ENCODE data around the gene CHAF1B. TPM values are rescaled to one million over a fixed set of nuclear protein-coding genes. Genes with fewer than 3 reads are reported as not detected.

The CHAF1B gene
- total RNA-seq, 2 experiments from 2014 or later = 33.2 to 36.3 TPM

GRCh38 chr21:36411301-36411700, 26.1 kb downstream of the CHAF1B start:
- CTCF ChIA-PET = interaction anchor here (0.5 kb wide), 2 partner anchors 34 to 83 kb away, joined by 3 read pairs; no protein-coding TSS in a partner anchor

GRCh38 chr21:36412916-36413315, 27.7 kb downstream of the CHAF1B start:
- Mint-ChIP-seq H3K4me3 (no peak overlapping the region), H3K27ac (no peak overlapping the region), H3K27me3 (no peaks in the 10 kb centered on the region), H3K9me3 (ENCODE audit: low read depth) (no peaks in the 10 kb centered on the region), H3K36me3 (ENCODE audit: low read depth) (peaks cover 57% of the 10 kb centered on the region), H3K4me1 (no peaks in the 10 kb centered on the region)
- POLR2A ChIA-PET = no interaction called here
- intact Hi-C loops (cut with DNase I, micrococcal nuclease) = no loop called here
- CTCF ChIA-PET = no interaction called here
- DNase-seq (no peak), ATAC-seq (no peak)

More at GRCh38 chr21:36411301-36411700, 26.1 kb downstream of the CHAF1B start:
- Mint-ChIP-seq H3K4me1 (no peaks in the 10 kb centered on the region), H3K36me3 (ENCODE audit: low read depth) (peaks cover 54% of the 10 kb centered on the region), H3K27me3 (no peaks in the 10 kb centered on the region), H3K4me3 (no peak overlapping the region), H3K27ac (no peak overlapping the region), H3K9me3 (ENCODE audit: low read depth) (no peaks in the 10 kb centered on the region)
- intact Hi-C loops (cut with DNase I, micrococcal nuclease) = no loop called here
- POLR2A ChIA-PET = interaction anchor here (1.2 kb wide), 1 partner anchor 13 kb away, joined by 4 read pairs; no protein-coding TSS in a partner anchor
- no peak for ATAC-seq
- DNase-seq = no peak

DNA sequence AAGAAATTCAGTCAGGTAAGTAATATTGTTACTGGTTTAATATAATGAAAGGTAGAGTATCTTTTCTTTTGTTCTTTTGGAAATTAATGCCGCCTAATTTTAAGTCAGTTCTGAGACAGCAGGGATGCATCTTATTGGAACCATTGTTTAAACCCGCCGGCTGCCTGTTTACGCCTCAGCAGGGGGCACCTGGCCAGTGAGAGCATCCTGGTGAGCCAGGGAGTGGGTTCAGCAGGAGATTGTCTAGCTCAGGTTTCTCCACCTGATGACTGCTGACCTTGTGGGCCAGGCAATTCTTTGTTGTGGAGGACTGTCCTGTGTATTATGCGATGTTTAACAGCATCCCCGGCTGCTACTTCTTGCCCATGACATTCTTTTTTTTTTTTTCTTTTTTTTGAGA, 30.2 kb downstream of the CHAF1B start:
- Mint-ChIP-seq H3K27ac (no peak overlapping the region), H3K36me3 (ENCODE audit: low read depth) (peaks cover 55% of the 10 kb centered on the region), H3K9me3 (ENCODE audit: low read depth) (no peaks in the 10 kb centered on the region), H3K4me3 (no peak overlapping the region), H3K4me1 (no peaks in the 10 kb centered on the region), H3K27me3 (no peaks in the 10 kb centered on the region)
- ATAC-seq (no peak), DNase-seq (no peak)
- ChIA-PET CTCF (interaction anchor here (0.5 kb wide), 1 partner anchor 56 kb away, joined by 3 read pairs; no protein-coding TSS in a partner anchor), POLR2A (interaction anchor here (0.6 kb wide), 1 partner anchor 70 kb away, joined by 5 read pairs; no protein-coding TSS in a partner anchor)
- intact Hi-C loops (cut with DNase I, micrococcal nuclease) = no loop called here

- ChIA-PET CTCF (interaction anchor here (0.8 to 1.1 kb wide), 4 partner anchors 10 to 312 kb away, joined by 3 to 4 read pairs (median 4); no protein-coding TSS in a partner anchor), POLR2A (no interaction called here)
- no peaks in the 10 kb centered on the region for H3K27me3 Mint-ChIP-seq
- ATAC-seq (no peak), DNase-seq (no peak)
- peaks cover 31% of the 10 kb centered on the region for H3K36me3 Mint-ChIP-seq (ENCODE audit: low read depth)
- H3K27ac Mint-ChIP-seq = no peak overlapping the region
- no peaks in the 10 kb centered on the region for H3K9me3 Mint-ChIP-seq (ENCODE audit: low read depth)
- intact Hi-C loops (cut with DNase I, micrococcal nuclease) = no loop called here
- H3K4me3 Mint-ChIP-seq = no peak overlapping the region
- H3K4me1 Mint-ChIP-seq = peaks cover 2% of the 10 kb centered on the region
Observed at GRCh38 chr21:36419241-36419640, 34.0 kb downstream of the CHAF1B start.

DNA sequence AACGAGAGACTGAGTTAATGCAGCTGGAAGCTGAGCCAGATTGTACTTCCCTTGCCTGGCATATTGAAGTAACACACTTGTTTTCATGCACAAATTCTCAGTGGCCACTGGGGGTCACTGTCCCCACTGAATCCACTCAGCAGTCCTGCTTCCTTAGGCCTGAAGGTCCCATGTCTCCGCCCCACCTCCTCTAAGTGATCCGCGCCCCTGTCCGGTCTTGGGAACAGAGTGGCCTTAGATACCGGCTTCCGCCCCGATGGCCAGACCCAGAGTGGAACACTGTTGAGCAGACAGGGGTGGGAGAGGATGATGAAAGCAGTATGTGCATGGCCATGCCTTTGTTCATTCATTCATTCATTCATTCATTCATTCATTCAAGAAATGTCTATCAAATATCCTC, 34.8 kb downstream of the CHAF1B start:
- Mint-ChIP-seq H3K27ac (no peak overlapping the region), H3K4me1 (peaks cover 2% of the 10 kb centered on the region), H3K4me3 (no peak overlapping the region), H3K36me3 (ENCODE audit: low read depth) (peaks cover 26% of the 10 kb centered on the region), H3K9me3 (ENCODE audit: low read depth) (no peaks in the 10 kb centered on the region), H3K27me3 (no peaks in the 10 kb centered on the region)
- DNase-seq (peak; percentile 70), ATAC-seq (peak; percentile 87)
- ChIA-PET CTCF (interaction anchor here (0.8 to 1.1 kb wide), 4 partner anchors 9 to 311 kb away, joined by 3 to 4 read pairs (median 4); no protein-coding TSS in a partner anchor), POLR2A (no interaction called here)
- intact Hi-C loops (cut with DNase I, micrococcal nuclease) = loop anchor here (2.0 kb wide), 1 partner anchor 169 kb away; no protein-coding TSS in a partner anchor

DNA sequence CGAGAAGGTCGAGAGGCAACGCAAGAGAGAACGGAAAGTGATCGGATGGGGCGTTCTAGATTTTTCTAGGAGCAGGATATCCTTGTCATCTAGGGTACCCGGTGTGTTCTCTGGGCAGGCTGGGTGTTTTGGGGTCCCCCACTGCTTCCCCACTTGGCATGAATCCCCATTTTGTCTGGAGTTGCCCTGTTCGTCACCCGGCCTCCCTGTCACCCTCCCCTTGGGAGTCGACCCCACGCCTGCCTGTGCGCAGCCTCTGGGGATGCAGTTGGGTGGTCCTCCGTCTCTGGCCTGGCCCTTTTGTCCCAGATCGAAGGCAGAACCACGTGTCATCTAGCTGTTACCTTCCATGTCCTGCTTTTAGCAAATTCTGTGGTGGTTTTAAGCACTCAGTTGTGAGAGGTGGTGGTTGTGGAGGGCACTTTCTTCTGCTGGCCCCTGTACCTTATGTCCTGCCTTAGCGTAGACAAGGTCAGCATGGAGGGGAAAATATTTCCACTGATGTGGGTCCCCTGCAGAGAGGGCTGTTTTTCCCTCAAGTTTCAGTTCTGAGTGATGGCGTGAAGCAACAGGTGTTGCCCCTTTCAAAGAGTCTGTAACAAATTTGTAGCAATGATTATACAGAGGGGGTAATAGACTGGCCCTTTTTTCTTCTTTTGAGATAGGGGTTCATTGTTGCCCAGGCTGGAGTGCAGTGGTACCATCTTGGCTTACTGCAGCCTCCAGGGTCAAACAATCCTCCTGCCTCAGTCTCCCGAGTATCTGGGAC, 35.6 kb downstream of the CHAF1B start:
- H3K27me3 Mint-ChIP-seq = no peaks in the 10 kb centered on the region
- intact Hi-C loops (cut with DNase I, micrococcal nuclease) = loop anchor here (2.0 kb wide), 1 partner anchor 168 kb away; no protein-coding TSS in a partner anchor
- peaks cover 2% of the 10 kb centered on the region for H3K4me1 Mint-ChIP-seq
- H3K36me3 Mint-ChIP-seq (ENCODE audit: low read depth) = peaks cover 26% of the 10 kb centered on the region
- no peak for DNase-seq
- H3K9me3 Mint-ChIP-seq (ENCODE audit: low read depth) = no peaks in the 10 kb centered on the region
- no peak for ATAC-seq
- H3K27ac Mint-ChIP-seq = no peak overlapping the region
- no peak overlapping the region for H3K4me3 Mint-ChIP-seq
- POLR2A ChIA-PET = no interaction called here
- CTCF ChIA-PET = no interaction called here

DNA sequence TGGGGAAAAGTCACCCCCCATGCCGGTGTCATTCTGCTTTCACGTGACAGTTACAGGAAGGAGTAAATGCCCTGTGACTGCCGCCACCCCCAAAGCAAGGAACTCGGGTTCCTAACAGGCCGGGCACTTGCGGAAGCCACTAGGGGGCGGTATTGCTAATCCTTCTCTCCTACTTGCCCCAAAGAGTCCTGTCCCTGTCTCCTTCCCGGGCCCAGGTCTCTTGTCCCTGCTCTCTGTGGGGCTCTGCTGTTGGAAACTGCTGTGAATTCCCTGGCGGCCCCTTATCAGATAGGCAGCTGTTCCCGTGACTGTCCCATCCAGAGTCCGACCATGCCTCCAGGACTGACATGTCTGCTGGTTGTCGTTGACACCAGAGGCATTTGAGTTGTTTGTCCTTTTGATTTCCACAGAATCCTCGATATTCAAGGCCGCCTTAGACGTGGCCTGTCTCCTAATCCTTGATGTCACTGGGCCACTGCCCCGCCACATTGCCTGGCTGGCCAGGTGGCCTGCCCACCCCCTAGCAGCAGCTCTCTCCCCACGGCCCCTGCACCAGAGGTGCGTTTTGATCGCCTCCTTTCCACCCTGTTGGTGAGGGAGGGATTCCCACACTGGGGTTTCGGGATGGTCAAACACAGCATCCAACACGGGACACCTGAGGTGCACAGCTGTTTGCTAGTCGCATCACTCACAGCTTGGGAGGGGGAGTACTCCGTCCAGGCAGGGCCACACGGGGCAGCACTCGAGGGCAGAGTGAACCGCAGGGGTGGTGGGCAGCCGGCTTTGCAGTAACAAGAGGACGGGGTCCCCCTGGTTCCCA, 37.3 kb downstream of the CHAF1B start:
- CTCF ChIA-PET = interaction anchor here (0.6 to 1.4 kb wide), 8 partner anchors 8 to 282 kb away, joined by 3 to 4 read pairs (median 3); no protein-coding TSS in a partner anchor
- no peaks in the 10 kb centered on the region for H3K9me3 Mint-ChIP-seq (ENCODE audit: low read depth)
- H3K4me1 Mint-ChIP-seq = peaks cover 2% of the 10 kb centered on the region
- H3K27me3 Mint-ChIP-seq = no peaks in the 10 kb centered on the region
- H3K27ac Mint-ChIP-seq = no peak overlapping the region
- intact Hi-C loops (cut with DNase I, micrococcal nuclease) = no loop called here
- H3K4me3 Mint-ChIP-seq = no peak overlapping the region
- DNase-seq (peak; percentile 65), ATAC-seq (peak; percentile 45)
- peaks cover 15% of the 10 kb centered on the region for H3K36me3 Mint-ChIP-seq (ENCODE audit: low read depth)
- POLR2A ChIA-PET = no interaction called here

- ATAC-seq (no peak), DNase-seq (no peak)
- peak overlapping the region; percentile 37 for H3K27ac Mint-ChIP-seq
- H3K27me3 Mint-ChIP-seq = no peaks in the 10 kb centered on the region
- ChIA-PET CTCF (interaction anchor here (0.6 to 1.4 kb wide), 2 partner anchors 14 to 284 kb away, joined by 3 to 4 read pairs; no protein-coding TSS in a partner anchor), POLR2A (no interaction called here)
- peaks cover 7% of the 10 kb centered on the region for H3K36me3 Mint-ChIP-seq (ENCODE audit: low read depth)
- intact Hi-C loops (cut with DNase I, micrococcal nuclease) = no loop called here
- no peak overlapping the region for H3K4me3 Mint-ChIP-seq
- peaks cover 2% of the 10 kb centered on the region for H3K4me1 Mint-ChIP-seq
- no peaks in the 10 kb centered on the region for H3K9me3 Mint-ChIP-seq (ENCODE audit: low read depth)
Observed at GRCh38 chr21:36423771-36424433, 38.7 kb downstream of the CHAF1B start.

GRCh38 chr21:36424592-36424991, 39.4 kb downstream of the CHAF1B start:
- DNase-seq (no peak), ATAC-seq (no peak)
- Mint-ChIP-seq H3K4me1 (peaks cover 3% of the 10 kb centered on the region), H3K36me3 (ENCODE audit: low read depth) (peaks cover 4% of the 10 kb centered on the region), H3K27ac (peak overlapping the region; percentile 33), H3K9me3 (ENCODE audit: low read depth) (no peaks in the 10 kb centered on the region), H3K27me3 (no peaks in the 10 kb centered on the region), H3K4me3 (no peak overlapping the region)
- POLR2A ChIA-PET = interaction anchor here (0.6 kb wide), 1 partner anchor 14 kb away, joined by 4 read pairs; no protein-coding TSS in a partner anchor
- intact Hi-C loops (cut with DNase I, micrococcal nuclease) = no loop called here
- CTCF ChIA-PET = no interaction called here

- Mint-ChIP-seq H3K27me3 (peaks cover 2% of the 10 kb centered on the region), H3K27ac (no peak overlapping the region), H3K4me3 (no peak overlapping the region), H3K36me3 (ENCODE audit: low read depth) (peaks cover 3% of the 10 kb centered on the region), H3K9me3 (ENCODE audit: low read depth) (no peaks in the 10 kb centered on the region), H3K4me1 (peaks cover 10% of the 10 kb centered on the region)
- POLR2A ChIA-PET = no interaction called here
- DNase-seq = no peak
- intact Hi-C loops (cut with DNase I, micrococcal nuclease) = no loop called here
- CTCF ChIA-PET = interaction anchor here (0.8 kb wide), 1 partner anchor 161 kb away, joined by 3 read pairs; no protein-coding TSS in a partner anchor
- ATAC-seq = no peak
Observed at GRCh38 chr21:36425286-36425685, 40.1 kb downstream of the CHAF1B start.

DNA sequence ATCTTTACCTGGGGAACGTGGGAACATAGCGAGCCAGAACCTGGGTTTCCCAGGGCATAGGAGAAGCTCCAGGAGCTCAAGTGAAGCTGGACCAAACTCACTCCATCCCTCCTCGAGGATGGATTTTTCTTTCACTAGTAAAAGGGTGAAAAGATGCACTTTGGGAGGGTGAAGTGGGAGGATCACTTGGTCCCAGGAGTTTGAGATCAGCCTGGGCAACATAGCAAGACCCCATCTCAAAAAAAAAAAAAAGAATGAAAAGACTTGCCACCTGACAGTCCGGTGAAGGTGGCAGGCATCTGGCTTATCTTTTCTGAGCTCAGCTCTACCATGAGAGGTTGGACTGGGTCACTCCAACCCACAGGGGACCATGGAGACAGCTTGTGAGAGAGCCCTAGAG, 42.3 kb downstream of the CHAF1B start:
- peaks cover 18% of the 10 kb centered on the region for H3K27me3 Mint-ChIP-seq
- no peak overlapping the region for H3K4me3 Mint-ChIP-seq
- ChIA-PET CTCF (interaction anchor here (0.7 kb wide), 2 partner anchors 19 to 272 kb away, joined by 4 read pairs; no protein-coding TSS in a partner anchor), POLR2A (no interaction called here)
- DNase-seq = no peak
- no peak for ATAC-seq
- no peaks in the 10 kb centered on the region for H3K36me3 Mint-ChIP-seq (ENCODE audit: low read depth)
- intact Hi-C loops (cut with DNase I, micrococcal nuclease) = no loop called here
- no peaks in the 10 kb centered on the region for H3K9me3 Mint-ChIP-seq (ENCODE audit: low read depth)
- peaks cover 15% of the 10 kb centered on the region for H3K4me1 Mint-ChIP-seq
- H3K27ac Mint-ChIP-seq = no peak overlapping the region
